GM19324 (cell line): ENCODE measurements around the gene C9orf78.

Source experiments
- ATAC-seq: cut with Tn5 transposase; IDR thresholded peaks from one replicate; pipeline ENCODE4 v1.9.1; 2021; ENCODE audit warnings: mild to moderate bottlenecking, moderate library complexity; ENCODE audit not compliant: unreplicated experiment, low FRiP score

C9orf78 gene

DNA sequence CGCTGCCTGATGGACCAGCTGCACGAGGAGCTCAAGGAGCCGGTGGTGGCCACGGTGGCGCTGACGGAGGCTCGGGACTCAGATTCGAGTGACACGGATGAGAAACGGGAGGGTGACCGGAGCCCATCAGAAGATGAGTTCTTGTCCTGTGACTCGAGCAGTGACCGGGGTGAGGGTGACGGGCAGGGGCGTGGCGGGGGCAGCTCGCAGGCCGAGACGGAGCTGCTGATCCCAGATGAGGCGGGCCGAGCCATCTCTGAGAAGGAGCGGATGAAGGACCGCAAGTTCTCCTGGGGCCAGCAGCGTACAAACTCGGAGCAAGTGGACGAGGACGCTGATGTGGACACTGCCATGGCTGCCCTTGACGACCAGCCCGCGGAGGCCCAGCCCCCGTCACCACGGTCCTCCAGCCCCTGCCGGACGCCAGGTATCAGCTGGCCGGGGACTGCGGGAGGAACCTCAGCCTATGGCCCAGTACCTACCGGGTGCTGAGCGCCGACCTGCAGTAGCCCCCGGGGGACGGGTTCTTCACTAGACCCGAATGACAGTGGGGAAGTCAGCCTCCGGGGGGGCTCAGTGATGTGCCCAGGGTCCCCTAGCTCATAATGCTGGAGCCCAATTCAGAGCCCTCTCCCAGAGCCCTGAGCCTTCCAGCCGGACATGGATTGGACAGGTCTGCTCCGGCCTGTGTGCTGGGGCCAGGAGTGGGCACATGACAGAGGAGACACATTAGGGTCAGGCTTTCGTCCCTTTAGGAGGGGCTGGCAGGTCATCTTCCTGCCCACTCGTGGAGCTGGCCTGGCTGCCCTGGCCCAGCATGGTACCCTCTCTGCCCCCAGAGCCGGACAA, 33.2 kb upstream of the C9orf78 start:
- no peak for ATAC-seq

DNA sequence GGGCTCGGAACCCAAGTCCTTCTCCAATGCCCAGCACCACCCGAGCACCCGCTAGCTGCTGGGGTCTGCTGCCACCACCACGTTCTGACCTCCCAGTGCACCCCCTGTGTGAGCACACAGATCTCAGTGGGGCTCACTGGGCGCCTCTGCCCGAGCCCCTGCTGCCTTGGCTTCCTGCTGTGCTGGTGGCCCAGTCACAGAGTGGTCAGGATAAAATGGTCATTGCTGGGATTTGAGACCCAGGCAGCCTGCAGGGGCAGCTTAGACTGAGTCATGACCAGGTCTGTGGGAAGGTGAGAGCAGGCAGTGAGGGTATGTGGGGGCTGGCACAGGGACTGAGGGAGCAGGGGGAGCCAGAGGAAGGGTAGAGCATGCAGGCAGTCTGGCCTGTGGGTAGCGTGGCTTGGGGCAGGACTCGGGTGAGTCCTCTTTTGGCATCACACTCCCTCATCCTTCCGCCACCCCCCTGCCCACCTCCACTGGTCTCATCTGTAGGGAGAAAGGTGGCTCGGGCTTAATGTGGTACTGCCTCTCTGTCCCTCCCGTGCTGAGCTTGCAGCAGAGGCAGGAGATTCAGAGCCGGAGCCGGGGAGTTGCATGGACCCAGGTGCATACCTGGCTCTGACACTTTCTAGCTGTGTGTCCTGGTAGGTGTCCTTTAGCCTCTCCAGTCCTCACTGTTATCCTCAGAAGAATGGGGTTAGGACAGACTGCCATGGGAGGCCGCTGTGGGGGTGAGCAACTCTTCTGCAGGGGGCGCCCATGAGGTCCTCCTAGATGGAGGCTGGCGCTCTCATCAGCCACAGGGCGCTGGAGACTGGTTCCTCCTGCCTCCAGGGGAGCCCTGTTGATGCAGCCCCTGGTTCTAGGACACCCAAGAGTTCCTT, 32.3 kb upstream of the C9orf78 start:
- no peak for ATAC-seq

DNA sequence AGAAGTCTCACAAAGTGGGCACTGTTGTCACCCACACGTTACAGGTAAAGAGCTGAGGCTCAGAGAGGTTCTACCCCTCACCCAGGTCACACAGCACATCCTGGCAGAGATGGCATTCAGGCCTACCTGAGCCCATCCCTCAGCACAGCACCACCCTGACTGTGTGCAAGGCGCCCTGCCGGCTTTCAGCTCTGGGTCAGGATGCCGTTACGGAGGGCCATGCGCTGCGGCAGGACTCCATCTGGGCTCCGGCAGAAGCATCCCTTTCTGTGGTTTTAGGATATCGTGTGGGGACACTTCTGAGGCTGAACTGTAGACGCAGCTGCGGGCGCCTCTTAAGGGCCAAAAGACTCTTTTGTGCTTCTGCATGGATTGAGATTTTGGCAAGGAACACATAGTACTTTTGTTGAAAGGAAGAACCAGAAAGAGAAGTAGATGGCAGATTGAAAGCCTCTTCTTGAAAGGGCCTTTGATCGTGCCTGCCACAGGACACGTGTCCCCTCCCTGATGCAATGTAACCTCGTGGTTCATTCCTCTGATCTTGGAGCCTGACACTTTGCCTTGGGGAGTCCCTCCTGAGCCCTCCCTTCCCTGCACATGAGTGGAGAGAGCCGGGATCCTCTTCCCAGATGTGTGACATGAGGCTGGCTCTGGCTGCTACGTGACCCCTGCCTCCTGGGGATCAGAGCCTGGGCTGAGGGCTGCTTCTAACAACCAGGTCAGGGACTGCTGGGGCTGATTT, 31.5 kb upstream of the C9orf78 start:
- ATAC-seq = no peak

DNA sequence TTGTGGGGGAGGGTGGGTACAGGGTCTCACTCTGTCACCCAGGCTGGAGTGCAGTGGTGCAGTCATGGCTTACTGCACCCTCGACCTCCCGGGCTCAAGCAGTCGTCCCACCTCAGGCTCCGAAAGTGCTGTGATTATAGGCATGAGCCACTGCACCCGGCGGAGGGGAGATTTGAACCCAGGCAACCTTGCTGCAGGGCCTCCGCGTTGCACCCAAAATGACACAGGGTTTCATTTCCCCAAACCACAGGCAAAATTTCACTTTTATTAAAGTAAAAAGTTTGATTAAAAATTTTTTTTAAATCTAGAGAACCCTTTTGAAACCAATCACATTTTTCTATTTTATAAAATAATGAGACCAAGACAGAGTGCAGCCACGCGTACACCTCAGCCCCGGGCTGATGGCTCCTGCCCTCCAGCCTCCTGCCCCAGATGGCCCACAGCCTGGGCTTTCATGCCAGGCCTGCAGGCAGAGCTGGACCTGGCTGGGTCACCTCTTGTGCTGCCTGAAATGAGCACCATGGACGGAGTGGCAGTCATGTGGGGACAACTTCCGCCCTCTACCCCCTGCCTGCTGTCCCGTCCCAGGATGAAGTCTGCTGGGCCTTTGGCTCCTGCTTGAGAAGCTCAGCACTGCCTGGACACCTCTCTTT, 30.7 kb upstream of the C9orf78 start:
- no peak for ATAC-seq

DNA sequence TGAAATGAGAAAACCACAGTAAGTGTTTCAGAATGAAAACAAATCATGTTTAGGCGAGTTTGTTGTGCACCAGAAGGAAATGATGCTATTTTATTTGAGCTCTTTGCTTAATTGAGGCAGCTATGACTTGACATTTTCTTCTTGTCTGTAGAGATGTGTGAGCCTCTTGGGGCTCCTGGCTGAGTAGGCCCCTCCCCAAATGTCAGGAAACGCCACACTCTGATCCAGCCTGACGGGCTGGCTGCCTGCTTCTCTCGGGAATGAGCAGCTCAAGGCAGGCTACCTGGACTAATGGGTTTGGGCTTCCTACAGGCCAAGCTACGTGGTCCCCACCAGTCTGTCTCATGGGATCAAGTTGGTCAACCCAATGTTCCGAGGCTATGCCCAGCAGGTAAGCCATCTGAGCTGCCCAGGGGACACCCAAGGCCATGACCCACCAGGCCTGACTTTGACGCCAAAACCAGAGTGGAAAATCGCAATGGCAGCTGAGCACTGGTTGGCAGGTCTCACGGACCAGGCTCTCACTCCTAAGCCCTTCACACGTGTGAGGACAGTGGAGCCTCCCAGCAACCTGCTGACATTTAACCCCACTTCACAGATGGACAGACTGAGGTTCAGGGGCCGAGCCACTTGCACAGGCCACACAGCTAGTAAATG, 30.0 kb upstream of the C9orf78 start:
- no peak for ATAC-seq

DNA sequence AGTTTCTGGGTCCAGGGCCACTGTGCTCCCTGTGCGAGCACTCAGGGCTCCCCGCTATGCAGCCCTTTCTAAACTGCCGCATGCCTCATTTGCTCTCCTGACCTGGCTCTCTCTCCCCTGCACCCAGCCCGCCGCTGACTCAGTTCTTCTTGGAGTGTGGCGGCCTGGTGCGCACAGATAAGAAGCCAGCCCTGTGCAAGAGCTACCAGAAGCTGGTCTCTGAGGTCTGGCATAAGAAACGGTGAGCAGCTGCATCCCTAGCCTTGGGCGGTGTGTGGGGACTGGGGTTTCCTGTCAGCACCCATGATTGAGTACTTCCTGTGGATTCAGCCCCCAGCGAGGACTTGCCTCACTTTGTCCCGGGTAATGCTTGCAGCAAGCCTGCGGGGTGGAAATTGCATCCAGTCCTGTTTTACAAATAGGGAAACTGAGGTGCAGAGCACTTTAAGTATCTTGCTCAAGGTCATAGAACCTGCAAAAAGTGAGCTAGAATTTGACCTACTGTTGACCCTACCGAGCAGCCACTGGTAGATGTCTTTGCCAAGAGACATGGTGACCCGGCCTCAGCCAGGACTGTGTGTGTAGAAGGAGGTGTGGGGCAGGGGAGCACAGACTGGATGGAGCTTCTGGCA, 28.1 kb upstream of the C9orf78 start:
- no peak for ATAC-seq

DNA sequence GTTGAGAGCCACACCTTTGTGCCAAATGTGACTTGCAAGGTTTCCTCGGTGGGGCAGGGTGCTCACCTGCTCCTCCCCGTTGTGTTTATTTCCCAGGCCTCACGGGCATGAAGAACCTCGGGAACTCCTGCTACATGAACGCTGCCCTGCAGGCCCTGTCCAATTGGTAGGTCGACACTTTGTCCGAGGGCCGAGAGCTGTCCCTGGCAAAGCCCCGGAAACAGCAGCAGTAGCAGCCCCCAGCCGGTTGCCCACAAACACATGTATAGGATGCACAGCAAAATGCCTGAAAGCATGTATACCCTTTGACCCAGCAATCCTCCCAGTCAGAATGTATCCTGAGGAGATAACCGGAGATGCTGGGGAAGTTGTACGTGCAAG, 26.4 kb upstream of the C9orf78 start:
- no peak for ATAC-seq

DNA sequence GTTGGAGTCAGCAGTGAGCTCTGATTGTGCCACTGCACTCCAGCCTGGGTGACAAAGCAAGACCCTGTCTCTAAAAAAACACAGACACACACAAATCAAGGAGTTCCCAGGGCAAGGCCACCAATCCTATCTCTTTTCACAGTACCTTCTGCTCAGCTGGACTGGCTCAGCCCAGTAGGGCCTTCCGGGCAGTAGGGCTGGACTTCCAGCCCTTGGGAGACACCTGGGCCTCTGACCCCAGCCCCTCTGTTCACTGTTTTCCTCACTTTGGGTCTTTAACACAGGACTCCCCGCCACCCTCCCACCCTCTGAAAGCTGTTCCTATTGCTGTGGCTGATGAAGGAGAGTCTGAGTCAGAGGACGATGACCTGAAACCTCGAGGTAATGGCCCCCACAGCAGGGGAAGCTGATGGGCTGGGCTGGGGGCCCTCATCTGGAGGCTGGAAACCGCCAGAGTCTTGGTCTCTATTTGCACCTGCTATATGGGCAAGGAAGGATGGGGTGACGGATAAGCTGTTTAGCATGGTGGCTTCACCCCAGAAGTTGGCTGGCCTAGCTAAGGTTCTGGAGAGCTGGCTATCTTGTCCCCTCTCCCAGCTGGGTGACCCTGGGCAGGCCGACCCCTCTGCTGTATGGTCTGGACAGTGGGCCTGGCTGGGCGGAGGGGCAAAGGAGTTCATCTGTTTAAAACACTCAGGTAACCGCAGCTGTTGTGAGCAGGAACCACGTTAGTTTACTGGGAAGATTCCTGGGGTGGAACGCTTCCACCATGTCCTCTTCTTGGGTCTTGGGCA, 25.8 kb upstream of the C9orf78 start:
- ATAC-seq = no peak

DNA sequence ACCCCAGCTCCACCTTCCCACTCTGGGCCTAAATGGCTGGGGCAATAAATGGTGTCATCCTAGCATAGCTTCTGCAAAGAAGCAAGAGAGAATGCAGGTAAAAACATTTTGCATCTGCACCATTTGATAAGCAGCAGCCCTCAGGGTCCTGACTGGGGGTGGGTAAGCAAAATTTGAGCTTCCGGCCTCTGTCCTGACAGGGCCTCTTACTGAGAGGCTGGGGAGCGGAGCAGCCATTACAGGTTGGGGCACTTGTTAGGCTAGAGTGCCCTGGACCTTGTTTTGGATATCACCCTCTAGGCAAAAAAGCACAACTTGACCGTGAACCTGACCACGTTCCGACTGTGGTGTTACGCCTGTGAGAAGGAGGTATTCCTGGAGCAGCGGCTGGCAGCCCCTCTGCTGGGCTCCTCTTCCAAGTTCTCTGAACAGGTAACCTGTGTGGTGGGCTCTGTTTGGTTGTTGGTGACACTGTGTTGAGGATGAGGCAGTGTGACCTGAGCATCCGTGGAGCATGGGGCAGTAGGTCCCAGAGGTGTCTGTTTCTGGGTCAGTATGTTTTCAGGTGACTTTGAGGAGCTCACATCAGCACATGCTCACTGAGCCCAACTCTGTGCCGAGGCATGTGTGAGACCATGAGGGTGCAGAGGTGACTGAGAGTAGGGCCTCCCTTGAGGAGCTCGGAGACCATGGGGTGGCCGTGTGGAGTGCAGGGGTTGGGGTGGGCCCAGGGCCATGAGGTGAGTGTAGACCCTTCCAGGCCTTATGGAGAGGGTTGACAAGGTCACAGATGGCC, 23.3 kb upstream of the C9orf78 start:
- ATAC-seq = no peak

DNA sequence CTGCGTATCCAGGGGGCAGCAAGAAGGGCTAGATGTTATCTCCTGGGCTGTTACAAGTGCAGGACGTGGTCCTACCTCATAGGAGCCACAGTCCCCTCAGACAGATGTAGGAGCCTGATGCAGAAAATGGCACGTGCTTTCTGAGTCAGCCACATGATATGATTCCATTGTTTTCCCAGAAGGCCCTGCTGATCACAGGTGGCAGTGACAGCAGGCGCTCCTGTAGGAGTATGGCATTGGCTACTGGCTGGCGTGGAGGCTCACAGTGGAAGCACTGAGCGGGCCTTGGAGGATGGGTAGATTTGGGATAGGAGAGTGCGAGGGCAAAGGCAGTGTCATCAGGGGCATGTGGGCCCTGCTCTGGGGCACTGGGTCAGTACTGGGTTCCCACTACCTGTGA, 22.1 kb upstream of the C9orf78 start:
- no peak for ATAC-seq

DNA sequence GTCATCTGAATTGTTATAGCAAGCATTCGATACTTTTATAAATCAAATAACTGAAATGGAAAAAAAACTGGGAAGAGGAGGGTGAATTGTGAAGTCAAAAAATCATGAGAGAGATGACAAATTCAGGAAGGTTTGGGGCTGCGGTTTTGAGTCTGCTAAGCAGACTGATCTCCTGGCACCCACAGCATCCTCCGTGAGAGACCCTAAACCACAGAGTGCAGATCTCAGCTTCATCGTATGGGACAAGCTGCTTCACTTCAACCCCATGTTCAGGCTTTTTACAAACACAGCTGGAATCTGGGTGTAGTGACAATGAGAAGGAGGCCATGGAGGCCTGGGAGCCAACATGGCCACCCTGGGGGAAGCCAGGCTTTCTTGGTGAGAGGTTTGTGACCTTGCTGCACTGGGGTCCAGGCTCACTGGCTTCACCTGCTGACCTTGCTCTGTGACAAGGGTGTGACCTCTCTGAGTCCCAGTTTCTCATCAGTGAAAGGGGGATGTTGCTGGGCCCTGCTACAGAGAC, 19.6 kb upstream of the C9orf78 start:
- ATAC-seq = no peak

DNA sequence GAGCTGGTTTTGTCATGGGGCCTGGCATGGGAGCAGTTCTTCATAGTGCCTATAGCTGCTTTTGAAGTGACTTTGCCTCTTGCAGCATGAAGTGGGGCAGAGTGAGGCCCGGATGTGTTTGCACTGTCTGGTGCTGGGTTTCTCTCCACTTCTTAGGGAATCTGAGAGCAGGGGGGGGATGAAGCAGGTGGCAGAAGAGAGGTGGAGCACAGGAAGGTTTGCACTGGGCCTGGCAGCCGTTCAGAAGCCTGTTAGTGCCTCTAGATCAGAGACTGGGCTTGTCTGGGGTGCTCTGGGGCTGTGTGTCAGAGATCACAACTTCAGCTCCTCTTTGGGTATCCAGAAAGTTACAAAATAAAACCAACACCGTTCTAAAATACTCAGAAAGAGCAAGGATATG, 18.5 kb upstream of the C9orf78 start:
- ATAC-seq = no peak

DNA sequence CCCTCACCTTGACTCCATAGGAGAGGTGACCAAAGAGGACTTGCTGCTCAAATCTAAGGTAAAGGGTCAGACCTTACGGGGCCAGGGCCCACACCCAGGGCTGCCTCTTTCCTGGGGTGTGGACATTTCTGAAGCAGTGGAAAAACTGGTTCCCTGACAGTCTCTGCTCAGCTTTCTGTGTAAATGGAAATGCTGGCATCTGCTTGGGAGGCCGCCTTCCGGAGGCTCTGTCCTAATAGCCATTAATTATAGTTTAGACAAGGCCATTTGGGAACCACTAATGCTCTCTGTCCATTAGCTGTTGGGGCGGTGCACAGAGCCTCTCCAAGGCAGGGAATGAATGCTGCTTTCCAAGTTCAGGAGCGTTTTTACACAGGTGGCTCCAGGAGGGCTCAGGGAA, 17.5 kb upstream of the C9orf78 start:
- ATAC-seq = no peak

DNA sequence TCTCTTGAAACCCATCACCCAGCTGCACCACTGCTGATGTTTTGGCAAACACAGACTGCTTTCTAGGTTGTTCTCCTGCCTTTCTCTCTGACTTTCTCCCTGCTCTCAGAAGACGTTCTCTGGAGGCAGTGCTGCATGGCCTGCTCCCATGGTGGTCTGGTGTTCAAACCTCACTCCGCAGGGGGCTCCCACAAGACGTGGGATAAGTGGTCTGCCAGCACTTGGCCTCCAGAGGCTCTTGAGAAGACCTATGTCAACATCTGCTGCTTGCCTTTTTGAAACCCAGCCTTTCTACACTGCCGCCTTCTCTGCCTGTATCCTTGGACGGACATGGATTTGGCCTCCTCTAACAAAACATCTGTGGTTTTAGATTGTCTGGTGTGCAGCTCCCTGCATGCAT, 16.7 kb upstream of the C9orf78 start:
- ATAC-seq = no peak

DNA sequence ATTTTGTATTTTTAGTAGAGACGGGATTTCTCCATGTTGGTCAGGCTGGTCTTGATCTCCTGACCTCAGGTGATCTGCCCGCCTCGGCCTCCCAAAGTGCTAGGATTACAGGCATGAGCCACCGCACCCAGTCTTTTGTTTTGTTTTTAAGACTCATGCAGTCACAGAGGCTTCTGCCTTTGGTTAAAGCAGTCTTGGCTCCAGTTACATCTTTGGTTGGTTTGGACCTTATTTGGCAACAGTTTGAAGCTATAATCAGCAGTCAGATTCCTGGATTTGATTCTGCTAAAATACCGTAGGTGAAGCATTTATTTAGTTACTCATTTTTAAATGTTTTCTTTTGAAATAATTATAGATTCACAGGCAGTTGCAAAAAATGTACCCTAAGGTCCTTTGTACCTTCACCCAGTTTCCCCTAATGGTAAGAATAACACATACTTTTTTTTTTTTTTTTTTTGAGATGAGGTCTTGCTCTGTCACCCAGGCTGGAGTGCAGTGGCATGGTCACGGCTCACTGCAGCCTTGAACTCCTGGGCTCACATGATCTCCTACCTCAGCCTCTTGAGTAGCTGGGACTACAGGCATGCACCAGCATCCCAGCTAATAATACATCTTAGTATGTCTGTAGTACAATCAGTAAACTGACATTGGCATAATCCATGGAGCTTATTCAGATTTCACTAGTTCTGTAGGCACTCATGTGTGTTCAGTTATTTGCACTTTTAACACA, 15.9 kb upstream of the C9orf78 start:
- ATAC-seq = no peak

DNA sequence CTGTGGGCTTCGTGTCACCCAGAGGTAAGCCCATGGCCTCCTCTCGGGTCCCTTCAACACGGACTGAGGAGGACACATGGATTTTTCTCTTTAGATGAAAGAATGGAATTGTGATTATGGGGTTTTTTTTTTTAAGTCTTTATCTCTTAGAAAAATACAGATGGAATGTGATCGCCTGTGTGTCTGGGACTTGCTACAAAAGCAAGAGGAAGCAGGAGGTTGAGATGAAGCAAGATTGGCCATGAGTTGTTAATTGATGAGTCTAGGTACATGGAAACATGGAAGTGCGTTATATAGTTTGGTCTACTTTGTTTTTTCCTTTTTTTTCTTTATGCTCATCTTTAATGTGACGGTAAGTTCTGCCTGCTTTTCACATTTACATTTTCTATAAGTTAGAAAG, 14.8 kb upstream of the C9orf78 start:
- ATAC-seq = no peak
